NB4 (cell line): ENCODE results near the gene SPATA13.

ENCODE experiments used
- DNase-seq: peaks from one replicate; pipeline ENCODE4 v3.0.0; 2010; ENCODE audit warnings: low read depth
- H3K4me3 ChIP-seq: one replicate; pipeline ENCODE4 v1.5.1; 2011; ENCODE audit warnings: mild to moderate bottlenecking, low read depth, low read length, moderate library complexity
- MAX ChIP-seq: IDR thresholded peaks from 2 replicates; pipeline ENCODE4 v1.6.1; 2011; ENCODE audit warnings: low read depth, low read length
- MYC ChIP-seq: IDR thresholded peaks from 2 replicates; pipeline ENCODE4 v1.6.1; 2011; ENCODE audit warnings: low read depth, low read length
- POLR2A ChIP-seq: IDR thresholded peaks from 2 replicates; pipeline ENCODE4 v1.6.1; 2011; ENCODE audit warnings: mild to moderate bottlenecking; ENCODE audit not compliant: insufficient read length; ENCODE audit errors: extremely low read depth
- TF ChIP-seq, protein P1 (sequence below): IDR thresholded peaks from one replicate; pipeline ENCODE4 v1.5.1; 2012; ENCODE audit warnings: low read depth, low read length

Gene SPATA13

GRCh38 chr13:24122569-24122968 is 38.0 kb upstream of the SPATA13 start:
- TF ChIP-seq POLR2A: no peak
- no peak for TF ChIP-seq MAX
- TF ChIP-seq, protein P1, sequence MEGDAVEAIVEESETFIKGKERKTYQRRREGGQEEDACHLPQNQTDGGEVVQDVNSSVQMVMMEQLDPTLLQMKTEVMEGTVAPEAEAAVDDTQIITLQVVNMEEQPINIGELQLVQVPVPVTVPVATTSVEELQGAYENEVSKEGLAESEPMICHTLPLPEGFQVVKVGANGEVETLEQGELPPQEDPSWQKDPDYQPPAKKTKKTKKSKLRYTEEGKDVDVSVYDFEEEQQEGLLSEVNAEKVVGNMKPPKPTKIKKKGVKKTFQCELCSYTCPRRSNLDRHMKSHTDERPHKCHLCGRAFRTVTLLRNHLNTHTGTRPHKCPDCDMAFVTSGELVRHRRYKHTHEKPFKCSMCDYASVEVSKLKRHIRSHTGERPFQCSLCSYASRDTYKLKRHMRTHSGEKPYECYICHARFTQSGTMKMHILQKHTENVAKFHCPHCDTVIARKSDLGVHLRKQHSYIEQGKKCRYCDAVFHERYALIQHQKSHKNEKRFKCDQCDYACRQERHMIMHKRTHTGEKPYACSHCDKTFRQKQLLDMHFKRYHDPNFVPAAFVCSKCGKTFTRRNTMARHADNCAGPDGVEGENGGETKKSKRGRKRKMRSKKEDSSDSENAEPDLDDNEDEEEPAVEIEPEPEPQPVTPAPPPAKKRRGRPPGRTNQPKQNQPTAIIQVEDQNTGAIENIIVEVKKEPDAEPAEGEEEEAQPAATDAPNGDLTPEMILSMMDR: no peak
- TF ChIP-seq MYC: no peak
- H3K4me3 ChIP-seq: no peak overlapping the region
- no peak for DNase-seq

DNA sequence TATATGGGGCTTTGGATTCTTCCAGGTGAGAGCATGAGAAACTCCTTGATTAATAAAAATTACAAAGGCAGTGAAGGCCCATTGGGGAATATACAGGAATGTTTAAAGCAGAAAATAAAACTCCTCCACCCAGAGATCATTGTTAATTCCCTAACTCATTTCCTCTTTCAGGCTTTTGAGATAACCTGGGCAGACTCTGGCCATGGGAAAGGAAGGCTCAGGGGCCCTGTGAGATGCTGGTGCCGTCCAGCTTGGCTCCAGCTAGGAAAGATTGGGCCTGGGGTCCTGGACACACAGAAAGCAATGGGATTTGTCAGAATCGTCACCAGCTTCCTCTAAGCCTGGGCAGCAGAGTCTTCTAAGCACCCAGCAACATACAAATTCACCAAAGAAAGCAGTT is 36.8 kb upstream of the SPATA13 start:
- no peak for TF ChIP-seq MAX
- TF ChIP-seq, protein P1: no peak
- TF ChIP-seq MYC: no peak
- no peak for TF ChIP-seq POLR2A
- H3K4me3 ChIP-seq: no peak overlapping the region
- DNase-seq: no peak

GRCh38 chr13:24124789-24125476 is 35.6 kb upstream of the SPATA13 start:
- TF ChIP-seq, protein P1: no peak
- TF ChIP-seq MAX (no peak), POLR2A (no peak), MYC (no peak)
- peak; percentile 11 for DNase-seq
- H3K4me3 ChIP-seq: no peak overlapping the region

DNA sequence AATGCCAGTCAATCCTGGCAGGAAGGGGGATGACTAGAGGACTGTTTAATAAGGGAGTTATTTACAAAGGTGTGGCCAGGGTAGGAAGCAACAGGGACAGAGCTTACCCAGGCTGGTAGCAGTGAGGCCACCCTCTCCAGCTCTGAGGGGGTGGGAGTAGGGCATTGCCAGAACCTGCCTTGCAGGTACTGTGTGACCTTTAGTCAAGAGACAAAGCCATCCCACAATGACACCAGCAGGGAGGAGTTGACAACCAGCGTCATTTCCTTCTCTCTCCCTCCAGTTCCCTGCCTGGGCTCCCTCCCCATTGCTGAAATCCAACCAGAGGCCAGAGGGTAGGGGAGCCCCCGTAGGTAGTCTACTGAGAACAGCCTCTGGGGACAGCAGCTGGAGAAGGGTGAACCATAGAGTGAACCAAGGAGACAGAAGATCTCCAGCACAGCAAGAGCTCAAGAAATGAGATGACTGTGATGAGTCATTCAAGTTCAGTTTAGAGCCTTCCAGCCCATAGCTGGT is 33.3 kb upstream of the SPATA13 start:
- TF ChIP-seq MAX (no peak), MYC (no peak), POLR2A (no peak)
- TF ChIP-seq, protein P1: no peak
- H3K4me3 ChIP-seq: no peak overlapping the region
- peak; percentile 68 for DNase-seq

GRCh38 chr13:24128112-24128511 is 32.4 kb upstream of the SPATA13 start:
- TF ChIP-seq POLR2A (no peak), MYC (no peak), MAX (no peak)
- TF ChIP-seq, protein P1: no peak
- H3K4me3 ChIP-seq: no peak overlapping the region
- DNase-seq: no peak
